ENCODE results near the gene BIVM.

The BIVM gene

GRCh38 chr13:102881819-102882686, 83.1 kb downstream of the BIVM start:
- DNase-seq = no peak

All from stimulated activated naive CD4-positive, alpha-beta T cell (primary cell).